HG03060 (cell line): ENCODE data around the gene FAM98C.

Experiments
- ATAC-seq: cut with Tn5 transposase; IDR thresholded peaks from one replicate; pipeline ENCODE4 v1.9.1; 2021; ENCODE audit warnings: low read depth, moderate number of reproducible peaks; ENCODE audit not compliant: unreplicated experiment

Gene FAM98C

GRCh38 chr19:38376576-38376975, 26.3 kb upstream of the FAM98C start:
- ATAC-seq = no peak

- no peak for ATAC-seq
Measured at GRCh38 chr19:38377052-38377451, 25.8 kb upstream of the FAM98C start.

GRCh38 chr19:38378866-38379265, 24.0 kb upstream of the FAM98C start:
- no peak for ATAC-seq

GRCh38 chr19:38381138-38381537, 21.8 kb upstream of the FAM98C start:
- no peak for ATAC-seq

- no peak for ATAC-seq
Measured at GRCh38 chr19:38383184-38383583, 19.7 kb upstream of the FAM98C start.

GRCh38 chr19:38383743-38384142, 19.1 kb upstream of the FAM98C start:
- no peak for ATAC-seq

- no peak for ATAC-seq
Measured at GRCh38 chr19:38384209-38385027, 18.5 kb upstream of the FAM98C start.

- ATAC-seq = no peak
Measured at GRCh38 chr19:38385057-38385803, 17.7 kb upstream of the FAM98C start.

- no peak for ATAC-seq
Measured at GRCh38 chr19:38385804-38386257, 17.1 kb upstream of the FAM98C start.

GRCh38 chr19:38386300-38386970, 16.5 kb upstream of the FAM98C start:
- ATAC-seq = no peak

- ATAC-seq = no peak
Measured at GRCh38 chr19:38386971-38387549, 15.8 kb upstream of the FAM98C start.

- no peak for ATAC-seq
Measured at GRCh38 chr19:38387550-38388348, 15.1 kb upstream of the FAM98C start, which contains the start of gene GGN. Gene GGN (minus strand): TSS chr19:38388034. CDS start chr19:38387261, 773 bp downstream.

GRCh38 chr19:38388349-38389100, 14.4 kb upstream of the FAM98C start, which contains the start of gene SPRED3:
Gene SPRED3 (plus strand): TSS chr19:38388697. CDS start chr19:38390303, 1,606 bp downstream.
- no peak for ATAC-seq

- no peak for ATAC-seq
Measured at GRCh38 chr19:38389101-38389925, 13.6 kb upstream of the FAM98C start.

- no peak for ATAC-seq
Measured at GRCh38 chr19:38389957-38390924, 12.7 kb upstream of the FAM98C start.

- no peak for ATAC-seq
Measured at GRCh38 chr19:38391911-38392464, 10.9 kb upstream of the FAM98C start.
